ENCODE measurements around the gene NKIRAS1. TPM values are rescaled to one million over a fixed set of nuclear protein-coding genes. Genes with fewer than 3 reads are reported as not detected.
"Not testable (repeated sequence)": the region's sequence is repeated elsewhere in the genome, so short reads cannot be mapped to it uniquely, and the experiment has no call there.

NKIRAS1 gene
- total RNA-seq, 2 donors from 2014 or later, result 6.3 to 6.9 TPM

DNA sequence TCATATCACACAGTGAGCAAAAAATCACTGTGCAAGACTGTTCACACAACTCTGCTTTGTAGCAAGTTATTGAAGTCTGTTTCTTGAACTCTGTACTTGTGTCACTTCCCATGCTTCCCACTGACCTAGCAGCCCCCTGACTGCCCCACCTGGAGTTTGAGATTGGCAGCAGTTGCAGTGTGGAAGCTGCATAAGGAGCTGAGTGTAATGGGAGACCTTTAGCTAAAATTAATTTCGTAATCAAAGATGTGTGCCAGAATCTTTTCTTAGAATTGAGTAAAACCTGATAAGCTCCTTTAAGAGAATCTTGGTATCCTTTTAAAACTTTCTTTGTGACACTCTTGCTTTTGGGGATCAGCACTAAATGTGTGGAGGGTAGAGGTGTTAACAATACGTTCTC lies 42.8 kb downstream of the NKIRAS1 start:
- 90 to 99% methylated on average over 2 of the region's 2 CpGs for WGBS, 2 experiments (ENCODE audit: insufficient coverage in 1 of 2, insufficient read length in 1 of 2)
- Histone ChIP-seq H3K27me3 (ENCODE audit: control insufficient read depth, insufficient read depth, low read length, poor library complexity, severe bottlenecking) (no peaks in the 10 kb centered on the region), H3K4me1 (ENCODE audit: control insufficient read depth, insufficient read depth, low read length) (no peaks in the 10 kb centered on the region), H3K36me3 (ENCODE audit: control insufficient read depth, insufficient read depth, low read length) (peaks cover 16% of the 10 kb centered on the region), H3K9ac (ENCODE audit: extremely low read depth, low read length, poor library complexity, severe bottlenecking) (no peak overlapping the region), H3K9me3 (ENCODE audit: control insufficient read depth, low read length) (peaks cover 27% of the 10 kb centered on the region), H3K4me3 (ENCODE audit: low read length) (no peak overlapping the region), H3K27ac (ENCODE audit: low read depth, low read length) (no peak overlapping the region)
- no peak overlapping the region for H3K4me3 Mint-ChIP-seq
- H3K27ac Mint-ChIP-seq, result no peak overlapping the region
- TF ChIP-seq, protein P1, sequence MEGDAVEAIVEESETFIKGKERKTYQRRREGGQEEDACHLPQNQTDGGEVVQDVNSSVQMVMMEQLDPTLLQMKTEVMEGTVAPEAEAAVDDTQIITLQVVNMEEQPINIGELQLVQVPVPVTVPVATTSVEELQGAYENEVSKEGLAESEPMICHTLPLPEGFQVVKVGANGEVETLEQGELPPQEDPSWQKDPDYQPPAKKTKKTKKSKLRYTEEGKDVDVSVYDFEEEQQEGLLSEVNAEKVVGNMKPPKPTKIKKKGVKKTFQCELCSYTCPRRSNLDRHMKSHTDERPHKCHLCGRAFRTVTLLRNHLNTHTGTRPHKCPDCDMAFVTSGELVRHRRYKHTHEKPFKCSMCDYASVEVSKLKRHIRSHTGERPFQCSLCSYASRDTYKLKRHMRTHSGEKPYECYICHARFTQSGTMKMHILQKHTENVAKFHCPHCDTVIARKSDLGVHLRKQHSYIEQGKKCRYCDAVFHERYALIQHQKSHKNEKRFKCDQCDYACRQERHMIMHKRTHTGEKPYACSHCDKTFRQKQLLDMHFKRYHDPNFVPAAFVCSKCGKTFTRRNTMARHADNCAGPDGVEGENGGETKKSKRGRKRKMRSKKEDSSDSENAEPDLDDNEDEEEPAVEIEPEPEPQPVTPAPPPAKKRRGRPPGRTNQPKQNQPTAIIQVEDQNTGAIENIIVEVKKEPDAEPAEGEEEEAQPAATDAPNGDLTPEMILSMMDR (conservative IDR thresholded peaks at IDR 0.05), result no peak
- H3K36me3 Mint-ChIP-seq (ENCODE audit: low read depth), result peaks cover 24% of the 10 kb centered on the region
- DNase-seq, result no peak
- peaks cover 3% of the 10 kb centered on the region for H3K4me1 Mint-ChIP-seq
- H3K9me3 Mint-ChIP-seq, result peaks cover 19% of the 10 kb centered on the region
- H3K27me3 Mint-ChIP-seq (ENCODE audit: insufficient read depth), result no peaks in the 10 kb centered on the region

DNA sequence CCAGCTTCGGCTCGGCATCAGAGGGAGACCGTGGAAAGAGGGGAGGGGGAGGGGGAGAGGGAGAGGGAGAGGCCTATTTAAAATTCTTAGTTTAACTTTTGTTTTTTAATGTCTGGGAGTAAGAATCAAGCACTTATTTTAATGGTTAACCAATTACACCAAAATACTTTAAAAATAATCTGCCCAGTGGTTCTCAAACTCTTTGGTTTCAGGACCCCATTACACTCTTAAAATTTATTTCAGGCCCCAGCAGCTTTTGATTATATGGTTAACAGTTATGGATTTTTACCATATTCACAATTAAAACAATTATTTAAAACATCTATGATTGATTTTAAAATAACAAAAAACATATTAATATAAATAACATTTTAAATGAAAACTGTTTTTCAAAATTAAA lies 44.5 kb downstream of the NKIRAS1 start:
- 100% methylated on average over 1 of the region's 3 CpGs; no CpG with 5 or more reads in 1 of the 2 experiments for WGBS, 2 experiments (ENCODE audit: insufficient coverage in 1 of 2, insufficient read length in 1 of 2)
- Mint-ChIP-seq H3K9me3 (peaks cover 3% of the 10 kb centered on the region), H3K27ac (no peak overlapping the region), H3K27me3 (ENCODE audit: insufficient read depth) (no peaks in the 10 kb centered on the region), H3K36me3 (ENCODE audit: low read depth) (peaks cover 10% of the 10 kb centered on the region), H3K4me3 (no peak overlapping the region), H3K4me1 (peaks cover 3% of the 10 kb centered on the region)
- no peaks in the 10 kb centered on the region for H3K4me1 ChIP-seq (ENCODE audit: control insufficient read depth, insufficient read depth, low read length)
- peaks cover 4% of the 10 kb centered on the region for H3K36me3 ChIP-seq (ENCODE audit: control insufficient read depth, insufficient read depth, low read length)
- TF ChIP-seq, protein P1 (conservative IDR thresholded peaks at IDR 0.05), result no peak
- no peak overlapping the region for H3K9ac ChIP-seq (ENCODE audit: extremely low read depth, low read length, poor library complexity, severe bottlenecking)
- no peaks in the 10 kb centered on the region for H3K27me3 ChIP-seq (ENCODE audit: control insufficient read depth, insufficient read depth, low read length, poor library complexity, severe bottlenecking)
- H3K4me3 ChIP-seq (ENCODE audit: low read length), result no peak overlapping the region
- no peak overlapping the region for H3K27ac ChIP-seq (ENCODE audit: low read depth, low read length)
- H3K9me3 ChIP-seq (ENCODE audit: control insufficient read depth, low read length), result peaks cover 11% of the 10 kb centered on the region
- no peak for DNase-seq

DNA sequence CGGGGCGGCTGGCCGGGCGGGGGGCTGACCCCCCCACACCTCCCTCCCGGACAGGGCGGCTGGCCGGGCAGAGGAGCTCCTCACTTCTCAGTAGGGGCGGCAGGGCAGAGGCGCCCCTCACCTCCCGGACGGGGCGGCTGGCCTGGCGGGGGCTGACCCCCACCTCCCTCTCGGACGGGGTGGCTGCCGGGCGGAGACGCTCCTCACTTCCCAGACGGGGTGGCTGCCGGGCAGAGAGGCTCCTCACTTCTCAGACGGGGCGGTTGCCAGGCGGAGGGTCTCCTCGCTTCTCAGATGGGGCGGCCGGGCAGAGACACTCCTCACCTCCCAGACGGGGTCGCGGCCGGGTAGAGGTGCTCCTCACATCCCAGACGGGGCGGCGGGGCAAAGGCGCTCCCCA lies 45.4 kb downstream of the NKIRAS1 start:
- H3K4me1 ChIP-seq (ENCODE audit: control insufficient read depth, insufficient read depth, low read length); H3K27me3 ChIP-seq (ENCODE audit: control insufficient read depth, insufficient read depth, low read length, poor library complexity, severe bottlenecking); H3K4me1 Mint-ChIP-seq; H3K36me3 Mint-ChIP-seq (ENCODE audit: low read depth); H3K27ac Mint-ChIP-seq; H3K36me3 ChIP-seq (ENCODE audit: control insufficient read depth, insufficient read depth, low read length); H3K9me3 ChIP-seq (ENCODE audit: control insufficient read depth, low read length); H3K27ac ChIP-seq (ENCODE audit: low read depth, low read length); H3K4me3 ChIP-seq (ENCODE audit: low read length); H3K27me3 Mint-ChIP-seq (ENCODE audit: insufficient read depth); H3K9ac ChIP-seq (ENCODE audit: extremely low read depth, low read length, poor library complexity, severe bottlenecking); H3K9me3 Mint-ChIP-seq; DNase-seq; H3K4me3 Mint-ChIP-seq: not testable (repeated sequence)
- 93 to 100% methylated on average over 2 to 27 of the region's 34 CpGs for WGBS, 2 experiments (ENCODE audit: insufficient coverage in 1 of 2, insufficient read length in 1 of 2)

DNA sequence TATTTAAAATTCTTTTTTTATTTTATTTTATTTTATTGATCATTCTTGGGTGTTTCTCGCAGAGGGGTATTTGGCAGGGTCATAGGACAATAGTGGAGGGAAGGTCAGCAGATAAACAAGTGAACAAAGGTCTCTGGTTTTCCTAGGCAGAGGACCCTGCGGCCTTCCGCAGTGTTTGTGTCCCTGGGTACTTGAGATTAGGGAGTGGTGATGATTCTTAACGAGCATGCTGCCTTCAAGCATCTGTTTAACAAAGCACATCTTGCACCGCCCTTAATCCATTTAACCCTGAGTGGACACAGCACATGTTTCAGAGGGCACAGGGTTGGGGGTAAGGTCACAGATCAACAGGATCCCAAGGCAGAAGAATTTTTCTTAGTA lies 46.1 kb downstream of the NKIRAS1 start:
- not testable (repeated sequence) for H3K9ac ChIP-seq (ENCODE audit: extremely low read depth, low read length, poor library complexity, severe bottlenecking); H3K36me3 ChIP-seq (ENCODE audit: control insufficient read depth, insufficient read depth, low read length); H3K4me3 Mint-ChIP-seq; H3K36me3 Mint-ChIP-seq (ENCODE audit: low read depth); H3K4me1 ChIP-seq (ENCODE audit: control insufficient read depth, insufficient read depth, low read length); H3K27ac Mint-ChIP-seq; H3K27me3 Mint-ChIP-seq (ENCODE audit: insufficient read depth); H3K9me3 ChIP-seq (ENCODE audit: control insufficient read depth, low read length); H3K9me3 Mint-ChIP-seq; H3K27me3 ChIP-seq (ENCODE audit: control insufficient read depth, insufficient read depth, low read length, poor library complexity, severe bottlenecking); H3K4me3 ChIP-seq (ENCODE audit: low read length); H3K27ac ChIP-seq (ENCODE audit: low read depth, low read length); DNase-seq
- H3K4me1 Mint-ChIP-seq, result peaks cover 14% of the 10 kb centered on the region
- WGBS, 2 experiments (ENCODE audit: insufficient coverage in 1 of 2, insufficient read length in 1 of 2), result no CpG with 5 or more reads among the region's 5 CpGs

All from endodermal cell (in vitro differentiated cells).